ENCODE results near the gene NAB1.
"Not testable (repeated sequence)": the region's sequence is repeated elsewhere in the genome, so short reads cannot be mapped to it uniquely, and the experiment has no call there.

NAB1 gene

GRCh38 chr2:190610528-190610927, 38.4 kb upstream of the NAB1 start:
- not testable (repeated sequence) for H3K4me3 ChIP-seq (ENCODE audit: low read depth, low read length, poor library complexity, severe bottlenecking); H3K4me2 ChIP-seq (ENCODE audit: low read length); H2AFZ ChIP-seq (ENCODE audit: low read length); H3K27ac ChIP-seq (ENCODE audit: low read depth, low read length, poor library complexity, severe bottlenecking); H3K4me1 ChIP-seq (ENCODE audit: insufficient read depth, low read length, severe bottlenecking); H3K9me3 ChIP-seq (ENCODE audit: low read length); H3K36me3 ChIP-seq (ENCODE audit: insufficient read depth, low read length); H3K9me2 ChIP-seq (ENCODE audit: low read depth, low read length); H3K9ac ChIP-seq (ENCODE audit: low read length); H3F3A ChIP-seq (ENCODE audit: insufficient read depth, low read length); H4K20me1 ChIP-seq (ENCODE audit: insufficient read depth, low read length); H3K79me2 ChIP-seq (ENCODE audit: insufficient read depth, low read length); H3K27me3 ChIP-seq (ENCODE audit: insufficient read depth, low read length)

- Histone ChIP-seq H3K4me1 (ENCODE audit: insufficient read depth, low read length, severe bottlenecking) (no peaks in the 10 kb centered on the region), H2AFZ (ENCODE audit: low read length) (no peak overlapping the region), H3K79me2 (ENCODE audit: insufficient read depth, low read length) (no peaks in the 10 kb centered on the region), H3K36me3 (ENCODE audit: insufficient read depth, low read length) (no peaks in the 10 kb centered on the region), H3F3A (ENCODE audit: insufficient read depth, low read length) (no peaks in the 10 kb centered on the region), H3K9me3 (ENCODE audit: low read length) (no peaks in the 10 kb centered on the region), H3K9me2 (ENCODE audit: low read depth, low read length) (no peaks in the 10 kb centered on the region), H3K4me3 (ENCODE audit: low read depth, low read length, poor library complexity, severe bottlenecking) (no peak overlapping the region), H3K27ac (ENCODE audit: low read depth, low read length, poor library complexity, severe bottlenecking) (no peak overlapping the region), H3K4me2 (ENCODE audit: low read length) (no peak overlapping the region), H4K20me1 (ENCODE audit: insufficient read depth, low read length) (no peaks in the 10 kb centered on the region), H3K27me3 (ENCODE audit: insufficient read depth, low read length) (no peaks in the 10 kb centered on the region), H3K9ac (ENCODE audit: low read length) (no peak overlapping the region)
- TF ChIP-seq CTCF (IDR thresholded peaks at IDR 0.05; ENCODE audit: low read length), result no peak
- no peak for TF ChIP-seq EZH2 (IDR thresholded peaks at IDR 0.05; ENCODE audit: borderline replicate concordance, low read length)
Observed at GRCh38 chr2:190615555-190616200, 33.2 kb upstream of the NAB1 start.

- no peaks in the 10 kb centered on the region for H3K27me3 ChIP-seq (ENCODE audit: insufficient read depth, low read length)
- H3K9me3 ChIP-seq (ENCODE audit: low read length), result no peaks in the 10 kb centered on the region
- no peak overlapping the region for H2AFZ ChIP-seq (ENCODE audit: low read length)
- TF ChIP-seq EZH2 (IDR thresholded peaks at IDR 0.05; ENCODE audit: borderline replicate concordance, low read length), result no peak
- TF ChIP-seq CTCF (IDR thresholded peaks at IDR 0.05; ENCODE audit: low read length), result no peak
- H3K79me2 ChIP-seq (ENCODE audit: insufficient read depth, low read length), result no peaks in the 10 kb centered on the region
- H3F3A ChIP-seq (ENCODE audit: insufficient read depth, low read length), result no peaks in the 10 kb centered on the region
- H3K4me2 ChIP-seq (ENCODE audit: low read length), result no peak overlapping the region
- no peaks in the 10 kb centered on the region for H3K36me3 ChIP-seq (ENCODE audit: insufficient read depth, low read length)
- no peak overlapping the region for H3K4me3 ChIP-seq (ENCODE audit: low read depth, low read length, poor library complexity, severe bottlenecking)
- H3K27ac ChIP-seq (ENCODE audit: low read depth, low read length, poor library complexity, severe bottlenecking), result no peak overlapping the region
- H3K9ac ChIP-seq (ENCODE audit: low read length), result no peak overlapping the region
- no peaks in the 10 kb centered on the region for H3K4me1 ChIP-seq (ENCODE audit: insufficient read depth, low read length, severe bottlenecking)
- no peaks in the 10 kb centered on the region for H3K9me2 ChIP-seq (ENCODE audit: low read depth, low read length)
- H4K20me1 ChIP-seq (ENCODE audit: insufficient read depth, low read length), result no peaks in the 10 kb centered on the region
Observed at GRCh38 chr2:190618030-190618429, 30.9 kb upstream of the NAB1 start.

GRCh38 chr2:190625691-190626090, 23.2 kb upstream of the NAB1 start:
- no peak overlapping the region for H2AFZ ChIP-seq (ENCODE audit: low read length)
- H3K4me2 ChIP-seq (ENCODE audit: low read length), result no peak overlapping the region
- H3K4me3 ChIP-seq (ENCODE audit: low read depth, low read length, poor library complexity, severe bottlenecking), result no peak overlapping the region
- H3K79me2 ChIP-seq (ENCODE audit: insufficient read depth, low read length), result no peaks in the 10 kb centered on the region
- TF ChIP-seq EZH2 (IDR thresholded peaks at IDR 0.05; ENCODE audit: borderline replicate concordance, low read length), result no peak
- TF ChIP-seq CTCF (IDR thresholded peaks at IDR 0.05; ENCODE audit: low read length), result no peak
- H3K27me3 ChIP-seq (ENCODE audit: insufficient read depth, low read length), result no peaks in the 10 kb centered on the region; the same call in 1 of the 2 replicates
- H3K9me2 ChIP-seq (ENCODE audit: low read depth, low read length), result no peaks in the 10 kb centered on the region
- H3K36me3 ChIP-seq (ENCODE audit: insufficient read depth, low read length), result no peaks in the 10 kb centered on the region
- H3F3A ChIP-seq (ENCODE audit: insufficient read depth, low read length), result no peaks in the 10 kb centered on the region
- no peaks in the 10 kb centered on the region for H3K9me3 ChIP-seq (ENCODE audit: low read length)
- no peaks in the 10 kb centered on the region for H4K20me1 ChIP-seq (ENCODE audit: insufficient read depth, low read length)
- no peaks in the 10 kb centered on the region for H3K4me1 ChIP-seq (ENCODE audit: insufficient read depth, low read length, severe bottlenecking)
- H3K27ac ChIP-seq (ENCODE audit: low read depth, low read length, poor library complexity, severe bottlenecking), result no peak overlapping the region
- no peak overlapping the region for H3K9ac ChIP-seq (ENCODE audit: low read length)

All from OCI-LY1 (cell line).